Measurements from ENCODE around the gene BACH2.

Gene BACH2

DNA sequence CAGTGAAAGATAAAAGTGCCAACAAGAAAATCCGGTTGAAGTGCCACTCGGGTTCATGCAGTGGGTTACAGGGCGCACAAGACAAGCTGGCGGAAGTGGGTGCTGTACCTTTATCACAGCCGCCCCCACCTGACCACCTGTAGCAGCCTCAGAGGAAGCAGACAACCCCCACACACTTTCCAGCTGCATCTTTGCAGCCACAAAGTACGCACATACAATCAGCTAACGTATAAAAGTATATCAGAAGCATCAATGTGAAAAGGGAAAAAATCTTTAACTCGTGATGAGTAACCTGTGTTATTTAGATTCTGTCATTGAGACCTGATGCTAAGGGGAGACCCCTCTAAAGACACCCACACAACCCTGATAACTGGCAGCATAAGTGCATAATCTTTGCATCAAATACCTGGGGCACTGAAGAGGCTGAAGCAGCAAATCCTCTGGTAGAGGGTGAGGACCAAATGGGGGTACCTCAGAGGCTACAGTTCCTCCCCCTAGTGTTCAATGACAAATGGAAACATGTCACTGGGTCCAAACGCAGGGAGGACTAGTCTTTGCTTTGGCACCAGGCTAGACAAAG lies 22.1 kb downstream of the BACH2 start:
- peaks cover 5% of the 10 kb centered on the region for H3K4me1 ChIP-seq (ENCODE audit: low read depth, poor library complexity, severe bottlenecking)
- no peaks in the 10 kb centered on the region for H3K27me3 ChIP-seq (ENCODE audit: insufficient read depth, low read depth)
- H3K36me3 ChIP-seq (ENCODE audit: insufficient read depth), result no peaks in the 10 kb centered on the region
- H3K4me3 ChIP-seq (IDR thresholded peaks at IDR 0.05; ENCODE audit: insufficient read depth, low read depth, low read length), result no peak overlapping the region
- no peak overlapping the region for H3K27ac ChIP-seq
- TF ChIP-seq CTCF (conservative IDR thresholded peaks at IDR 0.05; ENCODE audit: low read depth, low read length), result no peak
- H3K79me2 ChIP-seq (ENCODE audit: insufficient read depth, low read depth), result no peaks in the 10 kb centered on the region
- no peaks in the 10 kb centered on the region for H4K20me1 ChIP-seq (ENCODE audit: insufficient read depth)
- H2AFZ ChIP-seq (ENCODE audit: low read depth), result no peak overlapping the region
- no peak overlapping the region for H3K9ac ChIP-seq
- H3K4me2 ChIP-seq, result no peak overlapping the region

GRCh38 chr6:90273863-90274262 lies 22.8 kb downstream of the BACH2 start:
- Histone ChIP-seq H3K27ac (no peak overlapping the region), H3K4me2 (no peak overlapping the region)

DNA sequence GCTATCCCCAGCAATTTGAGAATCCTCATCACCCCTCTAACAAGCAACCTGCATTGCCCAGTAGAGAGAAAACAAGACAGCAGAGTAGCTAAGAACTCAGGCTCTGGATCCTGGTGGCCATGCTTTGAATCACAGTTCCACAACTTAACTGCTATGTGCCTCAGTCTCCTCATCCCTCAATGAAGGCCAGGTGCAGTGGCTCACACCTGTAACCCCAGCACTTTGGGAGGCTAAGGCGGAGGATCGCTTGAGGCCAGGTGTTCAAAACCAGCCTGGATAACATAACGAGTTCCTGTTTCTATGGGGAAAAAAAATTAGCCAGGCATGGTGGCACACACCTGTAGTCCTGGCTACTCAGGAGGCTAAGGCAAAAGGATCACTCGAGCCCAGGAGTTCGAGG lies 23.7 kb downstream of the BACH2 start:
- Histone ChIP-seq H3K27ac (no peak overlapping the region), H3K4me3 (IDR thresholded peaks at IDR 0.05; ENCODE audit: insufficient read depth, low read depth, low read length) (no peak overlapping the region), H3K4me1 (ENCODE audit: low read depth, poor library complexity, severe bottlenecking) (peaks cover 22% of the 10 kb centered on the region), H4K20me1 (ENCODE audit: insufficient read depth) (no peaks in the 10 kb centered on the region), H3K36me3 (ENCODE audit: insufficient read depth) (no peaks in the 10 kb centered on the region), H2AFZ (ENCODE audit: low read depth) (no peak overlapping the region), H3K9ac (no peak overlapping the region), H3K4me2 (no peak overlapping the region), H3K79me2 (ENCODE audit: insufficient read depth, low read depth) (no peaks in the 10 kb centered on the region), H3K27me3 (ENCODE audit: insufficient read depth, low read depth) (no peaks in the 10 kb centered on the region)
- no peak for TF ChIP-seq CTCF (conservative IDR thresholded peaks at IDR 0.05; ENCODE audit: low read depth, low read length)

More at GRCh38 chr6:90273863-90274262, 22.8 kb downstream of the BACH2 start:
- Histone ChIP-seq H3K27me3 (ENCODE audit: insufficient read depth, low read depth) (no peaks in the 10 kb centered on the region), H3K4me3 (IDR thresholded peaks at IDR 0.05; ENCODE audit: insufficient read depth, low read depth, low read length) (no peak overlapping the region), H3K79me2 (ENCODE audit: insufficient read depth, low read depth) (no peaks in the 10 kb centered on the region), H3K36me3 (ENCODE audit: insufficient read depth) (no peaks in the 10 kb centered on the region), H3K4me1 (ENCODE audit: low read depth, poor library complexity, severe bottlenecking) (peaks cover 12% of the 10 kb centered on the region), H4K20me1 (ENCODE audit: insufficient read depth) (no peaks in the 10 kb centered on the region), H2AFZ (ENCODE audit: low read depth) (no peak overlapping the region), H3K9ac (no peak overlapping the region)
- TF ChIP-seq CTCF (conservative IDR thresholded peaks at IDR 0.05; ENCODE audit: low read depth, low read length), result no peak

DNA sequence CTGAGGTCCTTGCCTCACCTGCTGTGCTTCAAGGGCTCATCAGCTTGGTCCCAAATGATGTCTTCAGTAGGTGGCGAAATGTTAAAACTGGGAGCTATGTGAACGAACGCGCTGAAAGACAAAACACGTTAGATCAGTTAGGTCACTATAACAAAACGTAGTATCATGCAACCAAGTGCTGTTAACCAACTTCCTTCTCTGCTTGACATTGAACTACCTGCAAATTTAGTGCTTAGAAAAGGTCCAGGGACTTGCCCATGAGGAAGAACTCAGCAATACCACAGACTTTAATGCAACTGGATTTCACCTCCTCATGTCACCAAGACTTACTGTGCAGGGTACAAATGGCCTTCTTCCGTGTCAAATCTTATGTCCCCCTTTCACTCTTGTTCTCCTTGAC lies 24.8 kb downstream of the BACH2 start:
- Histone ChIP-seq H3K36me3 (ENCODE audit: insufficient read depth) (no peaks in the 10 kb centered on the region), H4K20me1 (ENCODE audit: insufficient read depth) (no peaks in the 10 kb centered on the region), H3K9ac (no peak overlapping the region), H3K79me2 (ENCODE audit: insufficient read depth, low read depth) (no peaks in the 10 kb centered on the region), H2AFZ (ENCODE audit: low read depth) (no peak overlapping the region), H3K4me3 (IDR thresholded peaks at IDR 0.05; ENCODE audit: insufficient read depth, low read depth, low read length) (no peak overlapping the region), H3K4me1 (ENCODE audit: low read depth, poor library complexity, severe bottlenecking) (peaks cover 22% of the 10 kb centered on the region), H3K4me2 (no peak overlapping the region), H3K27me3 (ENCODE audit: insufficient read depth, low read depth) (no peaks in the 10 kb centered on the region), H3K27ac (no peak overlapping the region)
- no peak for TF ChIP-seq CTCF (conservative IDR thresholded peaks at IDR 0.05; ENCODE audit: low read depth, low read length)
